Activated T-cell treated with anti-CD3 and anti-CD28 coated beads for 48 hours (primary cell): ENCODE measurements around the gene DUSP9.
"Not testable (repeated sequence)": the region's sequence is repeated elsewhere in the genome, so short reads cannot be mapped to it uniquely, and the experiment has no call there.

Experiments
- DNase-seq: peaks from one replicate; pipeline ENCODE4 v3.0.0-alpha.2; 2020; ENCODE audit warnings: low read depth

DUSP9 gene

GRCh38 chrX:153671589-153672530 lies 24.9 kb downstream of the DUSP9 start:
- DNase-seq: no peak

GRCh38 chrX:153672531-153673427 lies 25.8 kb downstream of the DUSP9 start:
- no peak for DNase-seq

- DNase-seq: no peak
Measured at GRCh38 chrX:153673428-153674218, 26.6 kb downstream of the DUSP9 start, which contains the start of gene PNCK. Gene PNCK, minus strand, starts transcription at chrX:153673813. Its CDS starts 737 bp downstream, at chrX:153673076.

- no peak for DNase-seq
Measured at GRCh38 chrX:153674219-153674851, 27.3 kb downstream of the DUSP9 start.

- no peak for DNase-seq
Measured at GRCh38 chrX:153681175-153681574, 34.2 kb downstream of the DUSP9 start.

GRCh38 chrX:153683486-153683885 lies 36.5 kb downstream of the DUSP9 start:
- not testable (repeated sequence) for DNase-seq

- DNase-seq: no peak
Measured at GRCh38 chrX:153684467-153685155, 37.6 kb downstream of the DUSP9 start.

GRCh38 chrX:153685156-153685536 lies 38.1 kb downstream of the DUSP9 start:
- no peak for DNase-seq

- DNase-seq: no peak
Measured at GRCh38 chrX:153685751-153686696, 39.0 kb downstream of the DUSP9 start.

- DNase-seq: no peak
Measured at GRCh38 chrX:153686711-153687110, 39.7 kb downstream of the DUSP9 start.

- no peak for DNase-seq
Measured at GRCh38 chrX:153687121-153688039, 40.4 kb downstream of the DUSP9 start, which contains the start of gene SLC6A8. Gene SLC6A8, plus strand, starts transcription at chrX:153687926. Its CDS starts 649 bp downstream, at chrX:153688575.

- DNase-seq: no peak
Measured at GRCh38 chrX:153688071-153688470, 41.1 kb downstream of the DUSP9 start.

- no peak for DNase-seq
Measured at GRCh38 chrX:153688506-153688905, 41.5 kb downstream of the DUSP9 start.

GRCh38 chrX:153688911-153689590 lies 42.0 kb downstream of the DUSP9 start:
- DNase-seq: no peak

GRCh38 chrX:153689654-153690465 lies 42.9 kb downstream of the DUSP9 start:
- no peak for DNase-seq

GRCh38 chrX:153690466-153690865 lies 43.5 kb downstream of the DUSP9 start:
- no peak for DNase-seq
